LNCaP clone FGC (cell line): ENCODE results near the gene PHF2.

Experiments used
- DNase-seq: peaks from one replicate; pipeline ENCODE4 v3.0.0-alpha.2; 2011; ENCODE audit warnings: low read depth
- H3K4me3 ChIP-seq: 2 replicates; pipeline ENCODE4 v1.5.1; 2011; ENCODE audit warnings: mild to moderate bottlenecking, low read depth, low read length, control low read depth
- TF ChIP-seq, protein P1 (sequence below): IDR thresholded peaks from 2 replicates; pipeline ENCODE4 v1.5.1; 2012; ENCODE audit warnings: mild to moderate bottlenecking; ENCODE audit not compliant: control insufficient read depth, insufficient read depth; ENCODE audit errors: extremely low read depth

The PHF2 gene

DNA sequence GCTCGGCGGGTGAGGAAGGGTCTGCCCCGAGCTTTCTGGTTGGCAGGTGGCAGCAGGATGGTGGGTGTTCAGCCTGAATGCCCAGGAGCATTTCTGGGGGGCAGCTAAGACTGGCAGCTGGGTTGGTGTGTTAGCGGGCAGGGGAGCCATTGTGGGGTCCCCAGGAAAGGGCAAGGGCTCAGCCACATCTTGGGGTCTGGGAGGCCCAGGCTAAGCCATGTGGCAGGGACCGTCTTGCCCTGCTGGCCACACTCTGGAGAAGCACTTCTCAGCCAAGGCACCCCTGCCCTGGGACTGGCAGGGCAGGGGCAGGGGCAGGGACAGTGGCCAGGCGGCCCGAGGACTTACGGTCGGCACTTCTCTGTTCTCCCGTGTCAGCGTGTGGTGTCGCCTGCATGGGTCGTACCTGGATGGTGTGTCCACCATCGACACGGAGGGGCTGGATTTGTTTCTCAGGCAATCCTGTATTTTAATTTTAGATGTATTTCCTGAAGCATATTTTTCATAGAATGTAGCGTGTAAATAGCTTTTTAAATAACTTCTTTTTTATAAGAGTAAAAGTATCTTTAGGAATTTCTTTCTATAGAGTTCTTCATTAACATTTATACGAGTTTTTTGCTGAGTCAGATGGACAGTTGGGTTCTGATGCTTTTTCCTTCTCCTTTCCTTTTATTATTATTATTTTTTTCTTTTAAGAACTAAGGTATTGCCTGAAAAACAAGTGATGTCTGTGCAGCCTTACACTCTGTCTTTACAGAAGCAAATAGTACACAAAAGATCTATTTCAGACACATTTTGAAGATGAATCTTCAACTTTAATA, 102.0 kb downstream of the PHF2 start:
- no peak for DNase-seq
- no peak overlapping the region for H3K4me3 ChIP-seq
- TF ChIP-seq, protein P1, sequence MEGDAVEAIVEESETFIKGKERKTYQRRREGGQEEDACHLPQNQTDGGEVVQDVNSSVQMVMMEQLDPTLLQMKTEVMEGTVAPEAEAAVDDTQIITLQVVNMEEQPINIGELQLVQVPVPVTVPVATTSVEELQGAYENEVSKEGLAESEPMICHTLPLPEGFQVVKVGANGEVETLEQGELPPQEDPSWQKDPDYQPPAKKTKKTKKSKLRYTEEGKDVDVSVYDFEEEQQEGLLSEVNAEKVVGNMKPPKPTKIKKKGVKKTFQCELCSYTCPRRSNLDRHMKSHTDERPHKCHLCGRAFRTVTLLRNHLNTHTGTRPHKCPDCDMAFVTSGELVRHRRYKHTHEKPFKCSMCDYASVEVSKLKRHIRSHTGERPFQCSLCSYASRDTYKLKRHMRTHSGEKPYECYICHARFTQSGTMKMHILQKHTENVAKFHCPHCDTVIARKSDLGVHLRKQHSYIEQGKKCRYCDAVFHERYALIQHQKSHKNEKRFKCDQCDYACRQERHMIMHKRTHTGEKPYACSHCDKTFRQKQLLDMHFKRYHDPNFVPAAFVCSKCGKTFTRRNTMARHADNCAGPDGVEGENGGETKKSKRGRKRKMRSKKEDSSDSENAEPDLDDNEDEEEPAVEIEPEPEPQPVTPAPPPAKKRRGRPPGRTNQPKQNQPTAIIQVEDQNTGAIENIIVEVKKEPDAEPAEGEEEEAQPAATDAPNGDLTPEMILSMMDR, result no peak

DNA sequence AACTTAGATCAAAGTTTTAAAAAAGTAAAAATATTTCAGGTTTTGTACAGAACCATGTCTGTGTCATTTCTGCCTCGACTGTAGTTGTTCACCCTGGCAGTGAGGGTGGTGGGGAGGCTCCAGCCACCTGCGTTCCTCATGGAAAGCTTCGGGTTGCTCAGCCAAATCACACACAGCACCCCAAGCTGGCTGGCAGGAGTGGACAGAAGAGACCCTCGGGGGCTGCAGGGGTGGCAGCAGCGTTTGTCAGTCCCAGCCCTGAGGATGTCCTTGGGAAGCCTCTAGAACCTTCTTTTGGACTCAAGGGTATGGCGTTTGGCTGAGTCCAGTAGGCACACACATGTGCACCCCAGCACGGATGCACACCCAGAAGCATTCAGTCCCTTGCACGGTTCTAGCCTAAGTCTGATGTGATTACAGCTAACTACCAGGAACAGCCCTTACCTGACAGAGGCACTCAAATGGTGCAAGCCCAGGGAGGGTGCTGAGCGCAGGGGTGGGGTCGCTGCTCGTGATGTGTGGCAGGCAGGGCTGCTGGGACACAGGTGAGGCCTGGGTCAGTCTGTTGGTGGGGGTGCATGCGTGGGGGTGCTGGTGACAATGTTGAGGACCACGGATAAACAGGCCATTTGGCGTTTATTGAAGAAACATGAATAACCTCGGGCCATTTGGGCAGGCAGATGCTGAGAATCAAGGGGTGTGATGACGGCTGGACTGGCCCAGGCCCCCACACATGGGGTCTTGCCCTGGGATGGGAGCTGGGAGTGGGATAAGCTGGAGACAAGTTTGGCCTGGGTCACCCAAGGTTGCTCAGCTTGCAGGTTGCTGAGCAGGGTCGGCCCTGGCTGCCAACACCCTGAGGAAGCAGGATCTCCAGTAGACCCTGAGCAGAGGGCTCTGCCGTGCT, 103.4 kb downstream of the PHF2 start:
- TF ChIP-seq, protein P1, result no peak
- H3K4me3 ChIP-seq, result no peak overlapping the region
- no peak for DNase-seq

DNA sequence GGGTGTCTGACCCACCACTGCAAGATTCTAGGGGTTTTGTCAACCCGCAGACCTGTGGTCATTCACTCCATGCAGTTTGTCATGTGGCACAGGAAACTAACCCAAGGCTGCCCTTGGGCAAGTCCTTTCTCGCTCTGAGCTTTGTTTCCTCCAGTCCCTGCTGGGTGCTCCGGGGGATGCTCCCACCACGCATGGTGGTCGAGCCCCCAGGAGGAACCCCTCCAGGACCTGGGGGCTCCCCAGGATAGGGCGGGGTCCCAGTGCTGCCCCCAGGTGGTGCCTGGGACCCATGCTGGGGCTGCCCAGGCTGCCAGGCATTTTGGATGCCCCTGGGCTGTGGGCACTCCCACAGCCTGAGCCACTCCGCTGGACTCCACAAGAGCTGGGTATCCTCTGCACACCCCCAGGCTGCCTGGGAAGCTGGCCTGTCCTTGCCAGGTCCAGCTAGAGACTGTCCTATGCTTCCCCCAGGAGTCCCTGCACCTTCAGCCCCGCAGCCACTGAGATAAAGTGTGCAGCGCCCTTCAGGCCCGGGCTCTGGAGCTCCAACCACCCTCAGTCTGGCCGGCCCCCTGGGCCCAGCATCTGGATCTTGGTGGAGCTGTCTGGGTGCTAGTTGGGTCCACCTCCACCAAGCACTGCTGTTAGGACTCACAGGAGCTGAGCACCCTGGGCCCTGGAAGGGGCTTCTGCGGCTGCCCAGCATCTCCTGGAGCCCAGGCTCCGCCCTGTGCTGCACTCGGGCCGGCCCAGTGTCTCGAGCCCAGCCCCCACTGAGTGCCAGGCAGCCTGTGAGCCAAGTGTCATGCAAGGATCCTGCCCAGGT, 104.3 kb downstream of the PHF2 start:
- TF ChIP-seq, protein P1, result peak; percentile 24
- H3K4me3 ChIP-seq, result no peak overlapping the region
- no peak for DNase-seq

DNA sequence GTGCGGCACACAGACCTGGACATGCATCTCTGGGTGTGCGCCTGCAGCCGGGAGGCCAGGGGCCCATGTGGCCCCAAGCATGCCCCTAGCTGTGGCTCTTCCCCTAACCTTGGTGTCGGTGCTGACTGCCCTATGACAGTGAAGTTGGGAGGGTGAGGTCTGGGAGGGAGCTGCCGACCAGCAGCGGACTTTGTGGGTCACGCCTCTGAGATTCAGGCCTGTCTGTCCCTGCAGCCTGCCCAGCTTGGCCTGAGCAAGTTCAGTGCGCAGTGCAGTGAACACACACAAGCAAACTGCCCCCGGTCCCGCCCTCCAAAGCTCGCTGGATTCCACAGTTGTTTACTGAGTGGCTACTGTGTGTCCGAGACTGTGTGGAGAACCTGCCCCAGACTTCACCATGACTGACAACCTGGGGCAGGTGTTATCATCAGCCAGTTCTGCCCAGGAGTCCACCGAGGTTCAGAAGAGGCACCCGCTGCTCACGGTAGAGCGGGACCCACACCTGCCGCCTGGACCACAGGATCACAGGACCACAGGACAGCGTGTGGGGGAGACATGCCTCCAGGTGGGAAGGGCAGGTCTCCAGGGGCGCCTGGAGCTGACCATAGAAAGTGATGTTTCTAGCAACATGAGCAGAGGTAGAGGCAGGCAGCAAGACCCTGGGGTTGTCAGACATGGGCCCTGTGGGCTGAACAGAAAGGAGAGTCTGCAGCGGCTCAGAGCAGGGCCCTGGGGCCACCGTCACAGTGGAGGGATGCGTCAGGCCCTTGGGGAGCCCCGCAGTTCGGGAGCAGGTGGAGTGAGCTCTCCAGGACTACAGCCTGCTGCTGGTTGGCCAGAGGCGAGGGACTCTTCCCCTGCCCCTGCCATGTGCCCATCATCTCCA, 105.1 kb downstream of the PHF2 start:
- TF ChIP-seq, protein P1, result no peak
- no peak for DNase-seq
- H3K4me3 ChIP-seq, result no peak overlapping the region

DNA sequence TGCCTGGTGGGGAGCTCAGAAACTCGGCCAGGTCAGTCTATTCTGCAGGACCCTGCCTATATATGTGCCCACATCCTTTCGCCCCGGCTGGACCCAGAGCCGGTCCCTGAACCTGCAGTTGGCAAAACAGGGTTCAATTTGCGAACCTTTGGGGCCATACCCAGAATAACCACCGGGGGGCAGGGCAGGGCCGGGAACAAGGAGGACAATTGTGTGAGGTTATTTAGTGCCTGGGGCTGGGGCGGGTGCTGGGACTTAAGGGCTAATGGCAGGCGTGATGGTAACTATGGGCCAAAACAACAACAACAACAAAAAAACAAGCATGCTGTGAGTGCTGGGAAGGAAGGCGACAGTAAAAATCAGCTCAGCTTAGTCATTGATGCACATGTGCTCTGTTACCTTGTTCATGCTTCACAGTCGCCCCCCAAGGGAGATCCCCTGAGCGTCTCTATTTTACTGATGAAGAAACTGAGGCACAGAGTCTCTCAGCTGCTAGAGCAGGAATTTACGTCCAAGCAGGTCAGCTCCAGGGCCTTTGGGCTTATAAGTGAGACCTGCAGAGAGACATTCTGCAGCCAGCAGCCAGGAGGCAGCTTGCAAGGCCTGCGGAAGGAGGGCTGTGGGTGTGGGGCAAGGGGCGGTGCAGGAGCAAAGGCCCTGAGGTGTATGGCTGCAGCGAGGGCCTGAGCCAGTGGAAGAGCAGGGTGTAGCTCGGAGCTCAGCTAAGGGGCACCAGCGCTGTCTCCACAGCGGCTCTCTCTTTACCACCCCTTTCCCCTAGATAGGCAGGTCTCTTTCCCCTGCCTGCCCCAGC, 106.0 kb downstream of the PHF2 start:
- TF ChIP-seq, protein P1, result peak; percentile 89
- peak; percentile 14 for DNase-seq

More for the DNA sequence above, 106.0 kb downstream of the PHF2 start:
- H3K4me3 ChIP-seq, result no peak overlapping the region
